ENCODE data around the gene WFDC13.
"Not testable (repeated sequence)": the region's sequence is repeated elsewhere in the genome, so short reads cannot be mapped to it uniquely, and the experiment has no call there.

WFDC13 gene
- total RNA-seq = 0 reads per million in 3 experiments

DNA sequence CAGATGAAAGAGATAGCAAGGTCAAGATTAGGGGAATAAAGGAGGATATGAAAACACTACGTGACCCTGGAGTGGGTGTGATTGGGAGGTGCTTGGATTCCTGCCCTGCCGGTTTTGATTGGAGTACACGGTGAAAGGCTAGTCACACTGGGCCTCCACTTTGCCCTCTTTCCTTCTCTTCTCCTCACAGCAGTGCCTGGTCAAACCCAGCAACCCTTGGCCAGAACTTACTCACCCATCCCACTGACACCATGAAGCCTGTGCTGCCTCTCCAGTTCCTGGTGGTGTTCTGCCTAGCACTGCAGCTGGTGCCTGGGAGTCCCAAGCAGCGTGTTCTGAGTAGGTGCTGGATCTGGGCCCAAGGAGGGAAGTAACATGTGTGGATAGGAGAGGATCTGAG, at the start of gene WFDC13:
Gene WFDC13, plus strand, starts transcription at position 166 of the 400 bp plus-strand sequence. Its CDS starts 86 bp downstream, at position 252.
- DNase-seq = no peak

- DNase-seq = not testable (repeated sequence)
Observed at GRCh38 chr20:45657038-45657437, 44.8 kb upstream of the WFDC13 start.

DNA sequence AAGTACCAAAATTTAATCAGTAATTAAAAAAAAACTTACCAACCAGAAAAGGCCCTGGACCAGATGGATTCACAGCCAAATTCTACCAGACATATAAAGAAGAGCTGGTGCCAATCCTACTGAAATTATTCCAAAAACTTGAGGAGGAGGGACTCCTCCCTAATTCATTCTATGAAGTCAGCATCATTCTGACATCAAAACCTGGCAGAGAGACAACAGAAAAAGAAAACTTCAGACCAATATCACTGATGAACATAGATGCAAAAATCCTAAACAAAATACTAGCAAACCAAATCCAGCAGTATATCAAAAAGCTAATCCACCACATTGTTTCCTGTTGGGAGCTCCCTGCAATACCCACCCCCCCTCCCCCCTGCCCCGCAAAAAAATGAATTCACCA, 31.7 kb upstream of the WFDC13 start, which contains the start of gene WFDC11:
Gene WFDC11, minus strand, starts transcription at position 101 of the 400 bp plus-strand sequence. CDS start 19,639 bp downstream, outside the sequence.
- no peak for DNase-seq

GRCh38 chr20:45672765-45673164, 29.1 kb upstream of the WFDC13 start:
- DNase-seq = no peak

- no peak for DNase-seq
Observed at GRCh38 chr20:45679650-45680049, 22.2 kb upstream of the WFDC13 start.

DNA sequence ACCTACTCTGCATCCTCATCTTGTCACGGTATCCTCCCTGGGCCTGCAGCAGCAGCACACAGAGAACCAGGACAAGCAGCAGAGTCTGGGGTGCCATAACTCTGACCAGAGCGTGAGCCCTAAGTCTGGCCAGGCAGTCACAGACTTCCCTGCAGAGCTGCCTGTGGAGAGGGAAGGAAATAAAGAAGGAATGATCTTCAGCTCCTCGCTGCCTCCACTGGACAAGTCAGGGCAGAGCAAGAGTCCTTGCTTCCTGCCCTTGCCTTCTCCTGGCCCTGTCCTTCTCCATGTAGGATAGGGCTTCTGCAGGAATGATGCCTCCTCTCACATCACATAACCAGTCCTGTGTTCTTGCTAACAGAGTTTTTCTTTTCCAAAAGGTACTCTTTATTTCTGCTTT, 15.9 kb upstream of the WFDC13 start:
- no peak for DNase-seq

DNA sequence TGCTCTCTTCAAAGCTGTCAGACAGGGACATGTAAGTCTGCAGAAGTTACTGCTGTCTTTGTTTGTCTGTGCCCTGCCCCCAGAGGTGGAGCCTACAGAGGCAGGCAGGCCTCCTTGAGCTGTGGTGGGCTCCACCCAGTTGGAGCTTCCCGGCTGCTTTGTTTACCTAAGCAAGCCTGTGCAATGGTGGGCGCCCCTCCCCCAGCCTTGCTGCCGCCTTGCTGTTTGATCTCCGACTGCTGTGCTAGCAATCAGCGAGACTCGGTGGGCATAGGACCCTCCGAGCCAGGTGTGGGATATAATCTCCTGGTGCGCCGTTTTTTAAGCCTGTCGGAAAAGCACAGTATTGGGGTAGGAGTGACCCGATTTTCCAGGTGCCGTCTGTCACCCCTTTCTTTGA, 8.5 kb upstream of the WFDC13 start:
- DNase-seq = not testable (repeated sequence)

DNA sequence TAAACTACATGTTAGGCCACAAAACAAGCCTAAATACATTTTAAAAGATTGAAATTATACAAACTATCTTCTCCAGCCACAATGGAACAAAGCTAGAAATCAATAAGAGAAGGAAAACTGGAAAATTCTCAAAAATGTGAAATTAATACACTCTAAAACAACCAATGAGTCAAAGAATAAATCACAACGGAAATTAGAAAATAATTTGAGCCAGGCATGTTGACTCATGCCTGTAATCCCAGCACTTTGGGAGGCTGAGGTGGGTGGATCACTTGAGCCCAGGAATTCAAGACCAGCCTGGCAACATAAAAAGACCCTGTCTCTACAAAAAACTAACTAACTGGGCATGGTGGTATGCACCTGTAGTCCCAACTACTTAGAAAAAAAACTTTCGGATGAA, 6.3 kb upstream of the WFDC13 start:
- no peak for DNase-seq

DNA sequence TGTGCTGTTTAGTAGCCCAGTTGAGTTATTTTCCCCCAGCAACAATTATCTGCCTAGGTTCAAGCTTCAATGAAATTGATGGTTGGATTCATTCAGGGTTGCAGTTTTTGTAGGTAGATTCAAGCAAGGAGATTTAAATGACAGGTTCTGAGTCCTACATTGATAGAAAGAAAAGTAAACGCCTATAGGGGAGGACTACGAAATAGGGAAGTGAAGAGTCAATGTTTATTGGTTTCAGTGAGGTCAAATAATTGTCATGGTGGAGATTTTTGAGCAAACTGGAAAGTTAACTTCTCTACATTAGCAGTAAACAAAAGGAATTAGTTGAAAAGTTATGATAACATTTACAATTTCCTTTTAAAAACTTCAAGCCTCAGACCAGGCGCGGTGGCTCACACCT, 734 bp upstream of the WFDC13 start:
- no peak for DNase-seq

- no peak for DNase-seq
Observed at GRCh38 chr20:45704969-45705637, 3.3 kb downstream of the WFDC13 start, which contains the start of gene WFDC10B. WFDC10B (minus strand) TSS chr20:45705019; CDS start chr20:45685992, 19,027 bp downstream.

DNA sequence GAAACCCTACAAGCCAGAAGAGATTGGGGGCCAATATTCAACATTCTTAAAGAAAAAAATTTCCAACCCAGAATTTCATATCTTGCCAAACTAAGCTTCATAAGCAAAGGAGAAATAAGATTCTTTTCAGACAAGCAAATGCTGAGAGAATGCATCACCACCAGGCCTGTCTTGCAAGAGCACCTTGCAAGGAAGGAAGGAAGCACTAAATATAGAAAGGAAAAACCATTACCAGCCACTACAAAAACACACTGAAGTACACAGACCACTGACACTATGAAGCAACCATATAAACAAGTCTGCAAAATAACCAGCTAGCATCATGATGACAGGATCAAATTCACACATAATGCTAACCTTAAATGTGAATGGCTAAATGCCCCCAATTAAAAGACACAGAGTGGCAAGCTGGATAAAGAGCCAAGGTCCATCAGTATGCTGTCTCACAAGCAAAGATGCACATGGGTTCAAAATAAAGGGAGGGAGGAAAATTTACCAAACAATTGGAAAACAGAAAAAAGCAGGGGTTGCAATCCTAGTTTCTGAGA, 14.4 kb downstream of the WFDC13 start:
- DNase-seq = not testable (repeated sequence)

- no peak for DNase-seq
Observed at GRCh38 chr20:45722047-45722446, 20.2 kb downstream of the WFDC13 start, which contains the start of gene SPINT4. SPINT4 (plus strand) TSS chr20:45722347; CDS start chr20:45722368, 21 bp downstream.

DNA sequence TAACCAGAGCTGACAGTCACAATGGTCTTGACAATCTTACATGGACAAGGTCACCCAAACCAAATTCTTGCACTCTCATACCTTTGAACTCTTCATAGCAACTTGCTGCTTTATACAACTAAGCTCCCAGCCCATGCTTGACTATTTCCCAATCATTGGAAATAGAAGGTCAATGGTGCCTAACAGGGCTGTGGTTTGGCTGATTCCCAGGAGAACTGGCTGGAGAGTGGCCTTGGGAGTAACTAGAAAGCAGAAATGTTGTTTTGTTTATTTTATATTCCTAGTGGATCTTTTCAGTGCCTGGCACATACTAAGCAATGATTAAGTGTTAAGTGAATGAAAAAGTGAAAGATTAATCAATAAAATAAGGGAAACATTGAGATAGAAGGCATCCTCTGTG, 23.3 kb downstream of the WFDC13 start:
- DNase-seq = no peak

DNA sequence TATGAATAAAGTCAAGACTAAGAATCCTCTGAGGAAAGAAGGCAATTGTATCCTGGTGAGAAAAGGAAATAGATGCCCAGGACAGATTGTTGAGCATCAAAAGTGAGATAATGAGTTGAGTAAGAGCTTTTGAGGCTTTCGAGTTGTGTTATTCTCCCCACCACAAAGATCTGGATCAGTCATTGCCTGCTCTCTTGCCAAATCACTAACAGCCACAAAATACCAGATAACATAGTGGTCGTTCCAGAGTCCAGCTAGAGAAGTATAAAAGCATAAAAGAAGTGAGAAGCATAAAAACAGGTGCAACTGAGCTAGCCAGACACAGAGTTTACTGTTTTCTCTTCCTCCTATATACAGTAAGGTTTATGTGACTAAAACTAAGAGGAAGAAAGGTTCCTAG, 25.2 kb downstream of the WFDC13 start:
- no peak for DNase-seq

DNA sequence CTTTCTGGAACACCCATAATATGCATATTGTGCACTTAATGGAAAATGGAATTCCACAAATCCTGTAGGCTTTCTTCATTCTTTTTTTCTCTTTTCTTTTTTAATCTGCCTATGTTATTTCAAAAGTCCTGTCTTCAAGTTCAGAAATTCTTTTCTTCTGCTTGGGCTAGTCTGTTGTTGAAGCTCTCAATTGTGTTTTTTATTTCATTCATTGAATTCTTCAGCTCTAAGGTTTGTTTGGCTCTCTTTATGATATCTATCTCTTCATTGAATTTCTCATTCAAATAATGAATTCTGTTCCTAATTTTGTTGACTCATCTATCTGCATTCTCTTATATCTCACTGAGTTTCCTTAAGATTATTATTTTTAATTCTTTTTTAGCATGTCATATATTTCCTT, 30.4 kb downstream of the WFDC13 start:
- DNase-seq = no peak

DNA sequence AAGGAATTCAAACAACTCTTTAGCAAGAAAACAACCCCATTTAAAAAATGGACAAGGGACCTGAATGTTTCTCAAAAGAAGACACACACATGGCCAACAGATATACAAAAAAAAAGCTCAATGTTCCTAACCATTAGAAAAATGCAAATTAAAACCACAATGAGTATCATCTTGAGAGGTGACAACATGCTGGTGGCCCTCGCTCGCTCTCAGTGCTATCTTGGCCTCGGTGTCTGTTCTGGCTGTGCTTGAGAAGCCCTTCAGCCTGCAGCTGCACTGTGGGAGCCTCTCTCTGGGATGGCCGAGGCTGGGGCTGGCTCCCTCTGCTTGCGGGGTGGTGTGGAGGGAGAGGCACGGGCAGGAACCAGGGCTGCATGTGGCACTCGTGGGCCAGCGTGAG, 33.7 kb downstream of the WFDC13 start:
- DNase-seq = no peak

DNA sequence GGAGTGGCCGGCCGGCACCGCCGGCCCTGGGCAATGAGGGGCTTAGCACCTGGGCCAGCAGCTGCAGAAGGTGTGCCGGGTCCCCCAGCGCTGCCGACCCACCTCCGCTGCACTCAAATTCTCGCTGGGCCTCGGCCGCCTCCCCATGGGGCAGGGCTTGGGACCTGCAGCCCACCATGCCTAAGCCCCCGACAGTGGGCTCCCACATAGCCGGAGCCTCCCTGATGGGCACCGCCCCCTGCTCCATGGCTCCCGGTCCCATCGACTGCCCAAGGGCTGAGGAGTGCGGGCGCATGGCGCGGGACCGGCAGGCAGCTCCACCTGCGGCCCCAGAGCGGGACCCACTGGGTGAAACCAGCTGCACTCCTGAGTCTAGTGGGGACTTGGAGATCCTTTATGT, 34.1 kb downstream of the WFDC13 start:
- no peak for DNase-seq

DNA sequence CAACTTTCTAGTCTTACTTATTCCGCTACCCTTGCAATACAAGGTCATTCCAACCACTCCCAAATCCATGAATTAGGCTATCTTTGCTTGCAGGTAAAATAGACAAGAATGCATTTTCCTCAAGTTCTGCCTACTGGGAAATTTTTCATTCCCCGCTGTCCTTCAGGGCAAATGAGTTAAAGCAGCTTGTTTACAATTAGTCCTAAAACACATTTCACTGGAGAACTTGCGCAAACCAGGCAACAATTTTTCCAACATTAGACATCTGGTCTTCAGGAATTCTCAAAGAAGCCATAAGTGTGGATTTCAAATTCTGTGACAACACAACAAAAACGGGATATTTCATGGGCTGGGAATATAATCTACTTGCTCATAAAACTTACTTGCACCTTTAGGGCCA, 40.8 kb downstream of the WFDC13 start:
- no peak for DNase-seq

- DNase-seq = no peak
Observed at GRCh38 chr20:45745015-45745414, 43.2 kb downstream of the WFDC13 start.

GRCh38 chr20:45751721-45752120, 49.9 kb downstream of the WFDC13 start:
- no peak for DNase-seq

GRCh38 chr20:45752746-45753145, 50.9 kb downstream of the WFDC13 start:
- DNase-seq = no peak

- DNase-seq = no peak
Observed at GRCh38 chr20:45758096-45758495, 56.3 kb downstream of the WFDC13 start.
